NCI-H1417 (cell line): ENCODE data around the gene FAM89B.
A peak's percentile ranks its signal among the peaks of the same experiment; 100 is the strongest.

ENCODE experiments used
- DNase-seq, 3 experiments: peaks; one replicate each; lab custom pipeline; 2025; lab: John Stamatoyannopoulos, UW

The FAM89B gene

GRCh38 chr11:65610404-65610803, 38.1 kb downstream of the FAM89B start:
- DNase-seq = no peak

GRCh38 chr11:65611028-65611757, 38.9 kb downstream of the FAM89B start:
- DNase-seq = no peak

- no peak for DNase-seq
Observed at GRCh38 chr11:65611758-65612603, 39.6 kb downstream of the FAM89B start.

- DNase-seq = no peak
Observed at GRCh38 chr11:65612691-65613090, 40.4 kb downstream of the FAM89B start.

GRCh38 chr11:65613091-65613928, 41.0 kb downstream of the FAM89B start:
- peak in 1 of 3 experiments; percentile 54 for DNase-seq

GRCh38 chr11:65615229-65615949, 43.1 kb downstream of the FAM89B start, which contains the start of gene PCNX3:
TSS of gene PCNX3 (plus strand) at chr11:65615776. CDS start at chr11:65616312, 536 bp downstream.
- peak; percentile 100 for DNase-seq

- peak in 2 of 3 experiments; percentile 65 to 72 for DNase-seq
Observed at GRCh38 chr11:65615950-65616574, 43.7 kb downstream of the FAM89B start.

- no peak for DNase-seq
Observed at GRCh38 chr11:65616575-65617001, 44.2 kb downstream of the FAM89B start.

GRCh38 chr11:65617136-65617850, 45.0 kb downstream of the FAM89B start:
- DNase-seq = no peak

GRCh38 chr11:65617990-65618751, 45.8 kb downstream of the FAM89B start:
- no peak for DNase-seq

- DNase-seq = no peak
Observed at GRCh38 chr11:65618763-65619162, 46.4 kb downstream of the FAM89B start.

- DNase-seq = no peak
Observed at GRCh38 chr11:65619281-65619928, 47.1 kb downstream of the FAM89B start.

- DNase-seq = no peak
Observed at GRCh38 chr11:65620666-65621065, 48.3 kb downstream of the FAM89B start.

- DNase-seq = no peak
Observed at GRCh38 chr11:65621460-65621859, 49.1 kb downstream of the FAM89B start.

- no peak for DNase-seq
Observed at GRCh38 chr11:65622011-65622410, 49.7 kb downstream of the FAM89B start.

GRCh38 chr11:65623177-65623576, 50.8 kb downstream of the FAM89B start:
- no peak for DNase-seq
